ENCODE results near the gene UNKL. TPM values are rescaled to one million over a fixed set of nuclear protein-coding genes. Genes with fewer than 3 reads are reported as not detected.
"Not testable (repeated sequence)": the region's sequence is repeated elsewhere in the genome, so short reads cannot be mapped to it uniquely, and the experiment has no call there.

Gene UNKL
- total and polyA plus RNA-seq, 2 experiments from 2014 or later, result 16.5 to 35.7 TPM

- H3K9me3 ChIP-seq (ENCODE audit: low read depth), result no peaks in the 10 kb centered on the region
- no peak overlapping the region for H3K27ac ChIP-seq
These were observed 30.4 kb upstream of the UNKL start for GRCh38 chr16:1444730-1445517.

GRCh38 chr16:1443980-1444729, 29.7 kb upstream of the UNKL start, which contains the start of gene CCDC154:
Gene CCDC154 (minus strand): TSS chr16:1444556. CDS start chr16:1444322, 234 bp downstream.
- no peak for DNase-seq (ENCODE audit: low read depth in 1 of 2, low spot score in 1 of 2)
- no peak for TF ChIP-seq CTCF (IDR thresholded peaks at IDR 0.05; ENCODE audit: low read depth, low read length)
- Histone ChIP-seq H3K27ac (no peak within 1 kb of the TSS), H3K4me1 (ENCODE audit: low read depth) (no peaks in the 10 kb centered on the region), H3K4me3 (no peak within 1 kb of the TSS), H3K36me3 (no peaks in the 10 kb centered on the region), H3K9me3 (ENCODE audit: low read depth) (no peaks in the 10 kb centered on the region), H3K27me3 (no peaks in the 10 kb centered on the region)

More at GRCh38 chr16:1444730-1445517, 30.4 kb upstream of the UNKL start:
- no peaks in the 10 kb centered on the region for H3K27me3 ChIP-seq
- no peaks in the 10 kb centered on the region for H3K4me1 ChIP-seq (ENCODE audit: low read depth)
- H3K36me3 ChIP-seq, result no peaks in the 10 kb centered on the region
- no peak overlapping the region for H3K4me3 ChIP-seq
- DNase-seq (ENCODE audit: low read depth in 1 of 2, low spot score in 1 of 2), result no peak
- no peak for TF ChIP-seq CTCF (IDR thresholded peaks at IDR 0.05; ENCODE audit: low read depth, low read length)

GRCh38 chr16:1443403-1443973, 29.0 kb upstream of the UNKL start:
- no peak for TF ChIP-seq CTCF (IDR thresholded peaks at IDR 0.05; ENCODE audit: low read depth, low read length)
- H3K4me1 ChIP-seq (ENCODE audit: low read depth), result no peaks in the 10 kb centered on the region
- H3K4me3 ChIP-seq, result no peak overlapping the region
- H3K36me3 ChIP-seq, result no peaks in the 10 kb centered on the region
- DNase-seq (ENCODE audit: low read depth in 1 of 2, low spot score in 1 of 2), result no peak
- no peak overlapping the region for H3K27ac ChIP-seq
- no peaks in the 10 kb centered on the region for H3K27me3 ChIP-seq
- H3K9me3 ChIP-seq (ENCODE audit: low read depth), result no peaks in the 10 kb centered on the region

GRCh38 chr16:1442697-1443096, 28.2 kb upstream of the UNKL start:
- no peak for TF ChIP-seq CTCF (IDR thresholded peaks at IDR 0.05; ENCODE audit: low read depth, low read length)
- H3K9me3 ChIP-seq (ENCODE audit: low read depth), result no peaks in the 10 kb centered on the region
- H3K4me1 ChIP-seq (ENCODE audit: low read depth), result no peaks in the 10 kb centered on the region
- no peak overlapping the region for H3K27ac ChIP-seq
- H3K27me3 ChIP-seq, result no peaks in the 10 kb centered on the region
- no peak for DNase-seq (ENCODE audit: low read depth in 1 of 2, low spot score in 1 of 2)
- no peaks in the 10 kb centered on the region for H3K36me3 ChIP-seq
- no peak overlapping the region for H3K4me3 ChIP-seq

GRCh38 chr16:1441391-1441829, 26.9 kb upstream of the UNKL start:
- no peak for DNase-seq (ENCODE audit: low read depth in 1 of 2, low spot score in 1 of 2)
- no peaks in the 10 kb centered on the region for H3K9me3 ChIP-seq (ENCODE audit: low read depth)
- no peaks in the 10 kb centered on the region for H3K4me1 ChIP-seq (ENCODE audit: low read depth)
- no peak overlapping the region for H3K27ac ChIP-seq
- H3K4me3 ChIP-seq, result no peak overlapping the region
- TF ChIP-seq CTCF (IDR thresholded peaks at IDR 0.05; ENCODE audit: low read depth, low read length), result no peak
- no peaks in the 10 kb centered on the region for H3K36me3 ChIP-seq
- no peaks in the 10 kb centered on the region for H3K27me3 ChIP-seq

- not testable (repeated sequence) for H3K4me3 ChIP-seq; DNase-seq (ENCODE audit: low read depth in 1 of 2, low spot score in 1 of 2); H3K9me3 ChIP-seq (ENCODE audit: low read depth); H3K27ac ChIP-seq; H3K27me3 ChIP-seq; H3K36me3 ChIP-seq; H3K4me1 ChIP-seq (ENCODE audit: low read depth)
These were observed 25.2 kb upstream of the UNKL start for GRCh38 chr16:1439699-1440074.

Measured in cardiac muscle cell (in vitro differentiated cells and primary cell).